Fibroblast of gingiva (primary cell): ENCODE measurements around the gene FAM107B.

ENCODE experiments used
- DNase-seq: peaks from one replicate; pipeline ENCODE4 v3.0.0-alpha.2; 2011; ENCODE audit warnings: low read depth

FAM107B gene

DNA sequence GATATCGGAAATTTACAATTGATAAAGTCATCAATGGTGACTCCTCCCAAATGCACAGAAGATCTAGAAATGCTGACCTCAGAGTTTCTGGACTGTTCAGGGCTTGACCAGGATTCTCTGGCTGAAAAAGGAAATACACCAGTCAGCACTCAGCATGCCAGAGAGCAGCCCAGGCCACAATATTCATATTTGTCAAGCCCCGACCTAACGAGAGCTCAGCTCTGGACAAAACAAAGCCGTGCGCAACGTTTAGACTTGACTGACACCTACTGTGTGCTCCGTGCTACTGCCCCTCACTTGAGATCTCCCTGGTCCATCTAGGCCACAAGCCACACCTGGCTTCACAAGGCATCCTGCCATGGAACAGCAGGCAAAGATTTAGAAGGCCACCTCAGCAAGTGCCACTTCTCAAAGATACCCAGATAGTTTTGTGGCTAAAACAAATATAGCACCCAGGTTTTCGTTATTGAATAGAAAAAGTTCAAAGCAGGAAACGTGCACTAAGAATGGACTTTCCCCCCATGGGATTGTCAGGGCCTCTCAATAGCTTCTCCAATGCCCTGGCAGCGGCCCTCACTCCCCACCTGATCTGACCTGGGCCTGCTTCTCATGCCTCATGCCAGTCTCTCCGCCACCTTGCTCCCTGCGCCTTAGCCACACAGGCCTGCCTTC, 218.3 kb downstream of the FAM107B start:
- DNase-seq, result no peak

GRCh38 chr10:14555807-14556206, 218.9 kb downstream of the FAM107B start:
- no peak for DNase-seq

DNA sequence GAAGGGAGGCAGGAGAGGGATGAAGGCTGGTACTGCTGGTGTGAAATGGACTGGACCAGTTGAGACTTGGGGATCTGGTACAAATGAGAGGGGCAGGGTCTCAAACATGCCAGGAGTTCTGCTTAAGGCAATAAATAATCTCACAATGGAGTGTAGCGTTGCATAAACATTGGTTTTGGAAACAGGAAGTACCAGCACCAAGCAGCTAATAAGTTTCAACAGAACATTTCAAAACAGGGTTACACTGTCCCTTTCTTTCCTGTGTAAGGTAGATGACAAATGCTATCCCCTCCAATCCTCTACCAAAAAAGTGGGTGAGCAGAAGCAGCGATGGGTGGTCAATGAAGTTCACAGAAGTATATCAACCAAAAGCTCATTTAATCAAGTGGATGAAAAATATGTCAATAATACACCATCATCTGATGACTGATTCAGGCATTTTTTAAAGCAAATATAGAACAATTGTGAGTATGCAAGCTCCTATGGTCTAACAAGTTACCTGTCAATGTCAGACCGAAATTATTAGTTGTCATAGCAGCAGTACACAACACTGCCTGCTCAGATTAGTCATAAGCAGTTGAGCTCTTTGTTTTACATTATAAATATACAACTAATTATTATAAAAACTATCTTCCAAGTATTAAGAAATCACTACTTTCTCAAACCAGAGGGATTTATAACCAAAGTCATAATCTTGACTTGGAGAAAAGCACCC, 220.0 kb downstream of the FAM107B start:
- peak; percentile 28 for DNase-seq

DNA sequence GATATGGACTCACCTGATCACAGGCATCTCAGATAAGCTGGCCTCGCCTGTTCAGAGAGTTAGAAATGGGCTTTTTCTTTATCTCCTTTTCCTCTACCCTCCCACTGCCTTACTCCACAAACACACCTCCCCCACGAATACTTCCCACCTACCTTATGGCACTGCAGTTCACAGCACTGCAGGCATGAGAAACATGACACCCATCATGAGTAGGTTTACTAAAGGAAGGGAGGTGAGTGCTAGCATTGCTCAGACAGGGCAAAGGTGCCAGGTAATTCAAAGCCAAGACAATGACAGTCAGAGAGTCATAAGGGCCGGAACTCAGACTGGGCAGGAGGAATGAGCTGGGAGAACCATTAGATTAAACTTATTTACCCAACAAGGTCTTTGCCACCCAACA, 220.6 kb downstream of the FAM107B start:
- DNase-seq, result no peak

- DNase-seq, result peak; percentile 32
These were observed 221.2 kb downstream of the FAM107B start for GRCh38 chr10:14553448-14553847.

DNA sequence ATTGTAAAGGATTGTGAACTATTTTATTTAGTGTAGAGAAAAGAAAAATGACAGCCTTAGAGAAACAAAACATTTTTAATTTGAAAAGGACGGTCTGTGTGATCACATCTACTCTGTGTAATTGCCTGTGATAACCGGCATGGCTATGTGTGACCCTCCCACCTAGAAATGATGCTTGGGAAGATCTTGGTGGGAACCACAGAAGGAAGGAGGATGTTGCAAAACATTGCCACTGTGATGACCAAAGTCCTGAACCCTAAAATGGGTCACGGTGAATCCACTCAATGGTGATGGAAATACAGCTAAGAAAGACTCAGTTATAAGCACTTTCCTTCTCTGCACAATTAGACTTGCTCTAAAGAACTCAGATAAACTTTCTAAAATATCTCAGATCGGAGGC, 222.7 kb downstream of the FAM107B start:
- DNase-seq, result no peak

DNA sequence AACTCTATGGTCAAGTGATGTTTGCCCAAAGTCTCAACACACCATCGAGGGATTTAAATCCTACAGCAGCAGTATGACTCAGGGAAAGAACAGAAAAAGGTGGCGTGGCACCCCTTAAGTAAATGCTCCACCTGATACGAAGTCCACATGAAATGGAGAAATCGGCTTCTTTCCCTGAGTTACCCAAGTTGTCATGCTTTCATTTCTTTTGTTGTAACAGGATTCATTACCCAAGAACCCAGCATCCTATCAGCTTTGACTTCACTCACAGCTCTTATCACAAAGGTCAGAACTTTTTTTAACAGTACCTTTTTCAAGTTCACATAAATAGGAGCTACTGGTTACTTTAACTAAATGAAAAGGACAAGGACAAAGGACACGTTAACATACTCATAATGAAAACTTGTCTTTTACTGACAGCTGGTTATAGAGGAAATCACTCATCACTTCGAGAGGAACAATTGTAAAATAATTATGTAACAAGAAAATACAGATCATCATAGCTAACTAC, 224.2 kb downstream of the FAM107B start:
- no peak for DNase-seq

- peak; percentile 50 for DNase-seq
These were observed 225.2 kb downstream of the FAM107B start for GRCh38 chr10:14549496-14549895.

GRCh38 chr10:14548970-14549369, 225.7 kb downstream of the FAM107B start:
- peak; percentile 13 for DNase-seq

DNA sequence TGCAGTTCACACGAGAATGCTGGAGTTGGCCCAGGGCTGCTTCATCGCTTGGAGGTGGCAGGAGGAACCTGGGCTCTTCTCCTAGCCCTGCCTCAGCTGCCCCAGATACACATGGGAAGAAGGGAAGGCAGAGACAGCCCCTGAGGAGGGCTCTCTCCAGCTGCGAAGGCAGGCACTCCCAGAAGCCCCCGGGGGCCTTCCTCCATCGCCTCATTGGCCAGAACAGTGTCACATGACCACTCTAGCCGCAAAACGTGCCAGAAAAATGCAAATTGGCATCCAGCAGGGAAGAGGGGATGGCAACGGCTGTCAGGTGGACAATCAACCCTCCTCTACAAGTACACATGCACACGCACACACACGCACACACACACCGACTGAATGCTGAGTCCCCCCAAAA, 226.2 kb downstream of the FAM107B start:
- DNase-seq, result no peak

GRCh38 chr10:14547816-14548215, 226.9 kb downstream of the FAM107B start:
- DNase-seq, result no peak

GRCh38 chr10:14545827-14546226, 228.9 kb downstream of the FAM107B start:
- peak; percentile 35 for DNase-seq

DNA sequence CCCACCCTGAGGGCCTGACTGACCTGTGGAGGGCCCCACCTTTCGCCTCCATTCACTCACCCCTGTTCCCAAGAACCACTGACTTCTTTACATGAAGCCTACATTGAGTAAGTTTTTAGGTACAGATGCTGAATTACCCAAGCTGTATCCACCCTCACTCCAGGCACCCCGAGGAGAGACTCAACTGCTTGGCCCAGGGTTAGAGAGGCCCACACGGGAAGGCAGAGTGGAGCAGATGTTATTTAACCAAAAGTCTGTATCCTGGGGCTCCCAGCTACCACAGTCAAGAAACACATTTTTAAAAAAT, 230.8 kb downstream of the FAM107B start:
- DNase-seq, result no peak

DNA sequence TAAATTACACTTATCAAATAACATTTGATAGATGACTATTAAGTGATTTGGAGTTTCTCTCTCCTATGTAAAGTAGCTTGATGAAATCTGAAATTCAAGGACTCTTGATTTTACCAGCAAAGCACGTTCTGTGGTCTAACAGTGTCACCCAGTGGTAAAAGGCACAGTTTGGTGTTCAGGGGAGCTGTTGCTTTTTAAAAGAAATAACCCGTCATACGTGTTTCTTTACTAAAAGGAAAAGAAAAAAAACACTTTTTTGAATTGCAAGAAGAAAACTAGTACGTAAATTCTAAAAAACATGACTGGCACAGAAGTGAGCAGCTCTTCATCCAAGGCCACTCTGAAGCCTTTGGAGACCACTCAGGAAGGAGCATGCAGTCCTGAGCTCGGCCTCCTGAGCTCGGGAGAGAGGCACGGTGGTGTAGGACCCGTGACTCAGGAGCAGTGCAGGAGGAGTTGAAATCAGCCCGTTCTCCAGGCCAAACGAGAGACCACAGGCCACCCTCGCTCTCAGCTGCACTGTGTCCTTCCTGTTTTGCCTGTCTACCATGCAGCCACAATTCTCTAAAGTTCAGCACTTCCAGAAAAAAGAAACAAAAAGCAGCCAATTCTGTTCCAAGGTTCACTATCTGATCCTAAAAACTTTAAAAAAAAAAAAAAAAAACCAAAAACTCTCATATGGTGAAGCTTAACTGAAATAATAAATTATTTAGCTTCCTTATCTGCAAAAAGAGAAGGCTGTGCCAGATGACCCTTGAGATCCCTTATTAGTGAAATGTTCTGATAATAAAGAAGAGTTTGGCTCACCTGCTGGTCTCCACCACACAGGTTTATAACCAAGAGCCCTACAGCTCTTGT, 231.4 kb downstream of the FAM107B start:
- no peak for DNase-seq

DNA sequence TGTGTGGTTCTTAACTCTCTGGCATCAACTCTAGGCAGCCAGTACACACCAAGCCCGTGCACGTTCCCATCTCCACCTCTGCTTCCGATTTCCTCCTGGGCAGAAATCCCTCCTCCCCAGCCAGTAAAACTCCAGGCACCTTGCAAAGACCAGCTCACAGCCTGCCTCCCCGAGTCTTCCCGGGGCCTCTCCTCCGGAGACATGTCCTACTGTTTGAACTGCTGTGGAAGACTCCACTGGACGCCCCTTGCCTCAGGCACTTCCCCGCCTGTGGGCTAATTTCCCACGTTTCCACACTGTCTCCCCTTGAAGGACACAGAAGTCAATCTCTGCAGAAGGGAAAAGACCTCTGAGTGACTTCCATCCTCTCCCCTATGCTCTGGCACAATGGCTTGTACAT, 233.3 kb downstream of the FAM107B start:
- no peak for DNase-seq

DNA sequence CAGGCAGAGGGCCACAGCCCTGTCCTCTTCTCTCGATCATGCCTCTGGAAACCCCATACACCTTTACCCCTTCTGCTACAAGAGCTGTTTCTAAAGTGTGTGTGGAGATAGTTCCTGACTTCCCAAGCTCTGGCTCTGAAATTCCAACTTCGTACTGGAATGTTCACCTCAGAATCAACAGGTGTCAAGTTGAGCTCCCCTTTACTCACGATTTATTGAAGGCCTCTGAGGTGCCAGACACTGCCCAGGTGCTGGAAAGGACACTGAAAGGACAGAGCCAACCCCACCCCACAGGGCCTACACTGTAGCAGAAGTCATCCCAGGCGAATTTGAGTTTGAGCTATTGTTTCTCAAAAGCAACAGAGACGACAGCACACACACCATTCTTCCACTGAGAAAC, 234.1 kb downstream of the FAM107B start:
- DNase-seq, result no peak

DNA sequence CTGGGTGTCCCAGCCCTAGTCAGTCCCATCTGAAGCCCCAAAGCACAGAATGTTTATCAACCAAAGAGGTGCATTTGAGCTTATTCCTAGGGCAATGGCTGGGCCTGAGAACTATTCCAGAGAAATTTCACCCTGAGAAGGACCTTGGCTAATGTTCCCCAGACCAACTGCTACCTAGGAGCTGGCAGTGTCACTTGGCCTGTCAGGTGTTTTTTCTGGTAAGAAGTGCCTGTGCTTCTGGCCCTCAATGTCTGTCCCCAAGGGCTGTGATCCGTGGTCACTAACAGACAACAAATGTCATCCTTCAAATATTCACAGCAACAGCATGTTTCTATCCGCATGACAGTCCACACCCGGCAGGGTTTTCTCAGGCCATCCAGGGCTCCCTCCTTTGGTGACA, 234.6 kb downstream of the FAM107B start:
- no peak for DNase-seq

DNA sequence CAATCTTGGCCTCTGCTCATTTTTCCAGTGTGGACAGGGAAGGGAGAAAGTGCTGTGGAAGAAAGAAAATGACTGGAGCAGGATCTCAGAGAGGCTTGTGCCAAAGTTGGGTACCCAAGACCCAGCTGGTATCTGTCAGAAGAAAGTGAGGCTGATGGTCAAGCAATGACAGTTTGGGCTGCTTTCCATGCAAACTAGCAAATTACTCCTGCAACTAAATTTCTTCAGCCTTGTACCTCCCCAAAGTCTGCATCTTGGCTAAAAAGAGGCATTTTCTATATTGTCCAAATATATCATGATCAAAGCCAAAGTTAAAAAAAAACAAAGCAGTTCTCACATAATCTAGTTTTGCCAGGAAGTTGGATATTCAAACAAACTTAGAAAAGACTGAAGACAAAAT, 235.5 kb downstream of the FAM107B start:
- DNase-seq, result no peak

DNA sequence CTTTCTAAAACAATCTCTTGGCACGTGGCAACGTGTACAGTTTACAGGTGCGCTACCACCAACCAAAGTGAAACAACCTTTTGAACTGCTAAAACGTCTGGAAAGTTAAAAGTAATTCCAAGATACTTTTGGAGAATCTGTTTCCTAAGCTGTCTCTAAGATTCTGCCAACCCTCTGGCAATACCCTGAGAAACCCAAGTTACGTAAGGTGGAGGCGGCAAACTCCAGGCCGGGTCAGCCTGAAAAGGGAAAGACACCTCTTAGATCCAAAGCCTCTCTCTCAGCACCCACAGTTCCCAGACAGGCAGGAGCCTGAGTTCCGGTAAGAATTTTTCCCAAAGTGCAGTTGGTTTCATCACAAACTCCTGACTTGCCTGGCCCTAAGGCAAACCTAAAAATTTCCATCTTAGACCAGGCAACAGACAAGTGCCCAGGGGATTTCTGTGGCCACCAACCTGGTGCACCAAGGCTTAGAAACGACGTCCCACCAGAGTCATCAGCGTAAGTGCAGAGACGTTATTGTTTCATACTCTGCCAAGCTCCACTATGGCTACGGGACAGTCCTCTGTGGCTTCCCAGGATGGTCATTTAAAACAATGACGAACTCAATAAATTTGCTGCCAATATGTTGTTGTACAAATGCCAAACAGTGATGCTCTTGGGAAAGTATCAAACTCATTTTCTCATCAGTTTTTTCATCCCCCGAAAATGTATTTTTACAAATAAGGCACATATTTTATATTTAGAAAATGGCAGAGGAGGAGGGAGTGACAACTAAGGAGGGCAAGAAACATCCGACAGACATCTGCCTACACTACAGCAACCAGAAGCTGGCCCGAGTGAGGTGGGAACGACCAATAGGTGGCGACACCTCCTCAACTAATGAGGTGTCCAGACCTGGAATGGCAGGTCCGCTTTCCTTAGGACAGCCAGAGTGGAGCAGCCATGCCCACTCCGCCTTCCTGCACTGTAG, 238.2 kb downstream of the FAM107B start:
- peak; percentile 65 for DNase-seq

GRCh38 chr10:14535457-14536130, 239.1 kb downstream of the FAM107B start:
- DNase-seq, result no peak

DNA sequence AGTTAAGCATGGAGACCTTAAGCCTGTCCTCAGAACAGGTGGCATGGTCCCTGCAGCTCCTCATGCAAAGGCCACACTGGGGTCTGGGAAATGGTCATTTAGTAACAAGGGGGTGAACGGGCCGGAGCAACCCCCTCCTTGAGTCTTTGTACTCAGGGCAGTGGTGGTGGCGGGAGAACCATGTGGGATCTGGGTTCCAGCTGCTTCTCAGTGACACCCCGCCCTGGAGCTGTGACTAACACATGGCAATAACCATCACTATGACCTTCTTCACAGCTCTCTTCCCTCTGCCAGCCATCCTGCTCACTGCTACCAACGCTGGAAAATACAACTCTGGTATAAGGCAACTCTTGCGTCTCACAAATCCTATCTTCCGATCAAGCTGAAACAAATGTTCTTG, 240.5 kb downstream of the FAM107B start:
- DNase-seq, result no peak
